Lower lobe of right lung (tissue), 2 donors: ENCODE data around the gene FASTKD2. TPM values are rescaled to one million over a fixed set of nuclear protein-coding genes. Genes with fewer than 3 reads are reported as not detected.

Experiments
- ATAC-seq, 2 donors: fragments of 200-7000 bp; cut with Tn5 transposase; one replicate each; pipeline ENCODE4 v1.9.1; 2020 to 2022; ENCODE audit warnings: mild to moderate bottlenecking in 2 of 2, moderate library complexity in 2 of 2
- DNase-seq: peaks from one replicate; pipeline ENCODE4 v3.0.0-alpha.2; 2020
- H3K27ac ChIP-seq: fragments of 200-600 bp; one replicate; pipeline ENCODE4 v1.8.0; 2022
- H3K27me3 ChIP-seq: fragments of 200-600 bp; one replicate; pipeline ENCODE4 v1.8.0; 2022; ENCODE audit warnings: low read depth
- H3K36me3 ChIP-seq: fragments of 200-600 bp; one replicate; pipeline ENCODE4 v1.8.0; 2022; ENCODE audit warnings: mild to moderate bottlenecking
- H3K4me1 ChIP-seq: fragments of 200-600 bp; one replicate; pipeline ENCODE4 v1.8.0; 2022
- H3K4me3 ChIP-seq: fragments of 200-600 bp; one replicate; pipeline ENCODE4 v1.8.0; 2022; ENCODE audit warnings: mild to moderate bottlenecking
- H3K9me3 ChIP-seq: fragments of 200-600 bp; one replicate; pipeline ENCODE4 v1.8.0; 2022
- intact Hi-C: fragments of 100-400 bp; cut with DNase I; formaldehyde crosslinking; loops from one replicate; pipeline ENCODE4 v1.11.0; 2022
- total RNA-seq: library from RNA; stranded (reverse); fragmentation: NEBNext Ultra II Directional; extraction: Animal tissue kit (Norgen Biotek cat#: 25700); gene quantifications from one replicate; pipeline ENCODE4 v1.2.1, GENCODE V29; 2021
- TF ChIP-seq, protein P1 (sequence below): fragments of 200-600 bp; IDR thresholded peaks from one replicate; pipeline ENCODE4 v1.8.0; 2022; ENCODE audit warnings: antibody characterized with exemption, mild to moderate bottlenecking
- donor health status: DM: no; HTN: yes; CAD: no; lungs with severe emphysema.

FASTKD2 gene
- total RNA-seq, 1 donor from 2014 or later: 18.2 TPM

DNA sequence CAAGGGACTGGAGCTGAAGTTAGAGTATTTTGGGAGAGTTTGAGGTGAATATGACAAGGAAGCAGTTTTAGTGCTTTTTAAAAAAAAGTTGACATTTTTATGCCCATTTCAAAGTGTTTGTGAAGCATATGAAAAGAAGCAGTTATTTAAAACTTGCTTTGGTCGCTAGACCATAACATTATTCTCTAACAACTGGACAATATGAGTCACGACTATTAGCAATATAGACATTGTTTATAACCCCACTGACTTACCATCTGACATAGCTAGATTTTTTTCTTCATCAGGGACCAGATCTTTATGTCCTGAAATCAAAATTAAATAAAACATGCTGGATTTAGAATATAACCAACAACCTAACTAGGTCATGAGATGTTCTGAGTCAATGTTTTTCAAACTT, 24.6 kb upstream of the FASTKD2 start:
- TF ChIP-seq, protein P1, sequence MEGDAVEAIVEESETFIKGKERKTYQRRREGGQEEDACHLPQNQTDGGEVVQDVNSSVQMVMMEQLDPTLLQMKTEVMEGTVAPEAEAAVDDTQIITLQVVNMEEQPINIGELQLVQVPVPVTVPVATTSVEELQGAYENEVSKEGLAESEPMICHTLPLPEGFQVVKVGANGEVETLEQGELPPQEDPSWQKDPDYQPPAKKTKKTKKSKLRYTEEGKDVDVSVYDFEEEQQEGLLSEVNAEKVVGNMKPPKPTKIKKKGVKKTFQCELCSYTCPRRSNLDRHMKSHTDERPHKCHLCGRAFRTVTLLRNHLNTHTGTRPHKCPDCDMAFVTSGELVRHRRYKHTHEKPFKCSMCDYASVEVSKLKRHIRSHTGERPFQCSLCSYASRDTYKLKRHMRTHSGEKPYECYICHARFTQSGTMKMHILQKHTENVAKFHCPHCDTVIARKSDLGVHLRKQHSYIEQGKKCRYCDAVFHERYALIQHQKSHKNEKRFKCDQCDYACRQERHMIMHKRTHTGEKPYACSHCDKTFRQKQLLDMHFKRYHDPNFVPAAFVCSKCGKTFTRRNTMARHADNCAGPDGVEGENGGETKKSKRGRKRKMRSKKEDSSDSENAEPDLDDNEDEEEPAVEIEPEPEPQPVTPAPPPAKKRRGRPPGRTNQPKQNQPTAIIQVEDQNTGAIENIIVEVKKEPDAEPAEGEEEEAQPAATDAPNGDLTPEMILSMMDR: no peak

DNA sequence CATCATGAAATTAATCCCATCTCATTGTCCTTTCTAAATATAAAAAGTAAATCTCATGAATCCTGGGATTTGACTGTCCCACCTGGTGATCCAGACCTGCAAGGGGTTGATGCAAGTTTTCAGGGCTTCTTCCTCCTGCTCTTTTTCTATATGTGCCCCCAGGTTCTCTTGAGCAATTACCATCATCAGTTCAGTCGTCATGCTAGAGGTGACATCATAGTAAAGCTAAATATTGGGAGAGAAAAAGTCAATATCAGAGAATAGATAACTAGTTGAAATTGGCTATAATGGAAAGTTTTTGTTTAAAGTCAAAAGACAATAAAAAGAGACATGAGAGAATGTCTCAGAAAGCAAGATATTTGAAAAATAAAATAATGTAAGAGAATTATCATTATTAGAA, 8.6 kb upstream of the FASTKD2 start:
- Histone ChIP-seq H3K27me3 (no peaks in the 10 kb centered on the region), H3K4me1 (no peaks in the 10 kb centered on the region), H3K4me3 (no peak overlapping the region), H3K27ac (no peak overlapping the region), H3K9me3 (no peaks in the 10 kb centered on the region), H3K36me3 (no peaks in the 10 kb centered on the region)
- TF ChIP-seq, protein P1: no peak
- intact Hi-C loops: no loop called here
- DNase-seq (no peak), ATAC-seq (no peak)

More for the DNA sequence above, 24.6 kb upstream of the FASTKD2 start:
- Histone ChIP-seq H3K4me3 (no peak overlapping the region), H3K27ac (no peak overlapping the region), H3K36me3 (no peaks in the 10 kb centered on the region), H3K9me3 (no peaks in the 10 kb centered on the region), H3K4me1 (no peaks in the 10 kb centered on the region), H3K27me3 (no peaks in the 10 kb centered on the region)
- intact Hi-C loops: no loop called here
- ATAC-seq (no peak), DNase-seq (no peak)

DNA sequence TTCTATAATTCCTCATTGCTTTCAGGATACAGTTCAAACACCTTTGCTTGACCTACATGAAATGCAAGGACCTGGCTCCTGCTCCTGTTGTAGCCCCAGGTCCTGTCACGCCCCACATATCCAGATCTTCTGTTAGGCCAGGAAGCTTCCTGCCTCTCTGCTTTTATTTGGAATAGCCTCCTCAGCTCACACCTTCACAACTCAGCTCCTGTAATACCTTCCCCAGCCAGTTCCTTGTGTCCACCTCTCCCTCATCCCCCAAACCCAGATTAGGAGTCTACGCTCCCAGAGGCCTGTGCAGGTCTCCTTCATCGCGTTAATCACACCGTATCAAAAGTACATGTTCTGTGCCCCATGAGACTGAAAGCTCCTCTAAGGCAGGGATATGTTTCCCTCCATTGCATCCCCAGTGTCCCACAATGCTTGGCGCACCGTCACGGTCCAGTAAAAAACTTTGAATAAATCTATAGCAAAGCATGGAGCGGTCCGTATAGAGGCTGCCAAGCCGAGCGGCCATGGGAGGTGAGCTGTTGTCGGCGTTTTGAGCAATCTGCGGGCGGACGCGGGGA, 649 bp upstream of the FASTKD2 start:
- Histone ChIP-seq H3K9me3 (no peaks in the 10 kb centered on the region), H3K27me3 (no peaks in the 10 kb centered on the region), H3K27ac (peak overlapping the region; percentile 92), H3K4me3 (peak overlapping the region; percentile 87), H3K4me1 (peaks cover 23% of the 10 kb centered on the region), H3K36me3 (peaks cover 26% of the 10 kb centered on the region)
- intact Hi-C loops: no loop called here
- ATAC-seq: no peak
- DNase-seq: no peak
- TF ChIP-seq, protein P1: no peak

DNA sequence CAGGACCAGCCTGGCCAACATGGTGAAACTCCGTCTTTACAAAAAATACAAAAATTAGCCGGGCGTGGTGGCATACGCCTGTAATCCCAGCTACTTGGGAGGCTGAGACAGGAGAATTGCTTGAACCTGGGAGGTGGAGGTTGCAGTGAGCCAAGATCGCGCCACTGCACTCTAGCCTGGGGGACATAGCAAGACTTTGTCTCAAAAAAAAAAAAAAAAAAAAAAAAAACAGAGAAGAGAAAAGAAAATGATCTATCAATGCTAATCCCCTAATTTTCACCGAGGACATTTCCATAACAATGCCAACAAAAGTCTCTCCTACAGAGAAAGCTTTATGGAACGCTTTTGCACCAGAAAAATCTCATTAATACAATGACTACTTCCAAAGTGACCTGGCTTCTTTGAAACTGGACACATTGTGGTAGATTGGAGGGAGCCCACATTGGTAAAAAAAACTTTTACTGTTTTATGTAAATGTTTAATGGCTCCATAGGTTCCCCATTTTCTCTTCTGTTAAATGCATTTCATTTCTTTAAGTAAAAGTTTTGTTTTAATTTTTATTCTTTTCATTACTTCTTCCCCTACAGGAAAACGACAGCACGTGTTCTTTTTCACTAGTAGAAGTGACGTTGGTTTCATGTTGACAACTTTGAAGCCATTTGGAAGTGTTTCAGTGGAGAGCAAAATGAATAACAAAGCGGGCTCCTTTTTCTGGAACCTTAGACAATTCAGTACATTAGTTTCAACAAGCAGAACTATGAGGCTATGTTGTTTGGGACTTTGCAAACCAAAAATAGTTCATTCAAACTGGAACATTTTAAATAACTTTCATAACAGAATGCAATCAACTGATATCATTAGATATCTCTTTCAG, 888 bp downstream of the FASTKD2 start:
- Histone ChIP-seq H3K36me3 (peaks cover 41% of the 10 kb centered on the region), H3K4me1 (peaks cover 23% of the 10 kb centered on the region), H3K4me3 (peak overlapping the region; percentile 87), H3K9me3 (no peaks in the 10 kb centered on the region), H3K27me3 (no peaks in the 10 kb centered on the region), H3K27ac (peak overlapping the region; percentile 92)
- TF ChIP-seq, protein P1: no peak
- intact Hi-C loops: no loop called here
- no peak for DNase-seq
- no peak for ATAC-seq

DNA sequence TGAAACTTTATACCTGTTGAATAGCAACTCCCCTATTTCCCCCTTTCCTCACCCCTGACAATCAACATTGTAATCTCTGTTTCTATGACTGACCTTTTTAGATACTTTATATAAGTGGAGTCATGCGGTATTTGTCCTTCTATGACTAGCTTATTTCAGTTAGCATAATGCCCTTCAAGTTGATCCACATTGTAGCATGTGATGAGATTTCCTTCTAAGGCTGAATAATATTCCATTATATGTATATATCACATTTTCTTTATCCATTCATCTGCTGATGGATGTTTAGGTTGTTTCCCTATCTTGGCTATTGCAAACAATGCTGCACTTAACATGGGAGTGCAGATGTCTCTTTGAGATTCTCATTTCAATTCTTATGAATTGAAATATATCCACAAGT, 9.5 kb downstream of the FASTKD2 start:
- DNase-seq (no peak), ATAC-seq (no peak)
- TF ChIP-seq, protein P1: no peak
- H3K4me3 ChIP-seq: no peak overlapping the region
- intact Hi-C loops: no loop called here
- H3K27me3 ChIP-seq: no peaks in the 10 kb centered on the region
- no peaks in the 10 kb centered on the region for H3K4me1 ChIP-seq
- peaks cover 8% of the 10 kb centered on the region for H3K9me3 ChIP-seq
- H3K27ac ChIP-seq: no peak overlapping the region
- H3K36me3 ChIP-seq: peaks cover 90% of the 10 kb centered on the region
